A673 (cell line): Measurements from ENCODE around the gene SMYD3. TPM values are rescaled to one million over a fixed set of nuclear protein-coding genes. Genes with fewer than 3 reads are reported as not detected.

ENCODE experiments used
- BruUV-seq: library from RNA; stranded (reverse); fragments of 400-500 nt; replicated peaks from 2 replicates; lab custom pipeline; 2021; lab: Mats Ljungman, UMichigan
- CTCF ChIA-PET: fragments of 300-600 bp; sonication (Branson Sonifier 250); formaldehyde crosslinking; loops from one replicate; lab custom pipeline; 2022; ENCODE audit warnings: antibody characterized with exemption; lab: Charles Lee
- POLR2A ChIA-PET: fragments of 300-600 bp; sonication (Branson Sonifier 250); formaldehyde crosslinking; loops from one replicate; lab custom pipeline; 2022; ENCODE audit warnings: antibody characterized with exemption; ENCODE audit not compliant: low non-redundant PET; lab: Charles Lee
- DNase-seq: peaks from one replicate; pipeline ENCODE4 v3.0.0-alpha.2; 2015; ENCODE audit warnings: low spot score
- H3K27ac ChIP-seq: fragments of 200-600 bp; sonication (generic); 2 replicates; pipeline ENCODE4 v1.5.1; 2016; ENCODE audit warnings: mixed run types, low read depth, mild to moderate bottlenecking, mixed read lengths, antibody characterized with exemption, low read length; ENCODE audit not compliant: poor library complexity, severe bottlenecking
- H3K27me3 ChIP-seq: fragments of 200-600 bp; sonication (generic); replicated peaks from 2 replicates; pipeline ENCODE4 v1.6.1; 2017; ENCODE audit warnings: mixed run types, low read depth, mild to moderate bottlenecking, mixed read lengths, antibody characterized with exemption, low read length; ENCODE audit not compliant: insufficient read depth, poor library complexity
- H3K36me3 ChIP-seq: fragments of 200-600 bp; sonication (generic); 2 replicates; pipeline ENCODE4 v1.6.1; 2016; ENCODE audit warnings: mixed run types, mild to moderate bottlenecking, mixed read lengths, antibody characterized with exemption, low read length; ENCODE audit not compliant: insufficient read depth, poor library complexity, severe bottlenecking
- H3K4me1 ChIP-seq: fragments of 200-600 bp; sonication (generic); 2 replicates; pipeline ENCODE4 v1.6.1; 2017; ENCODE audit warnings: mixed run types, mild to moderate bottlenecking, mixed read lengths, antibody characterized with exemption, low read length; ENCODE audit not compliant: insufficient read depth, poor library complexity, severe bottlenecking
- H3K4me3 ChIP-seq: fragments of 200-600 bp; sonication (generic); 2 replicates; pipeline ENCODE4 v1.5.1; 2016; ENCODE audit warnings: low read depth, mixed run types, mild to moderate bottlenecking, mixed read lengths, low read length; ENCODE audit not compliant: poor library complexity, severe bottlenecking
- H3K9me3 ChIP-seq: fragments of 200-600 bp; sonication (generic); 2 replicates; pipeline ENCODE4 v1.6.1; 2016; ENCODE audit warnings: mixed run types, low read depth, mild to moderate bottlenecking, mixed read lengths, antibody characterized with exemption, low read length; ENCODE audit not compliant: poor library complexity, severe bottlenecking
- CTCF ChIP-seq: fragments of 300-800, 200-600 bp; sonication (generic); conservative IDR thresholded peaks from 2 replicates; pipeline ENCODE4 v1.5.1; 2017; ENCODE audit warnings: low read depth, mild to moderate bottlenecking, antibody characterized with exemption, low read length, moderate library complexity, mixed read lengths
- EZH2 ChIP-seq: fragments of 200-600 bp; sonication (generic); IDR thresholded peaks from 2 replicates; pipeline ENCODE4 v1.6.1; 2017; ENCODE audit warnings: borderline replicate concordance, low read depth, mild to moderate bottlenecking, mixed read lengths, antibody characterized with exemption, low read length; ENCODE audit not compliant: poor library complexity, severe bottlenecking
- intact Hi-C: fragments of 100-400 bp; cut with micrococcal nuclease; formaldehyde crosslinking; loops from one replicate; pipeline ENCODE4 v1.10.0; 2022; ENCODE audit not compliant: unreplicated experiment
- total RNA-seq: library from RNA; stranded (reverse); gene quantifications from 2 replicates; pipeline ENCODE4 v1.2.3, GENCODE V29; 2021

Gene SMYD3
- total RNA-seq, 1 experiment from 2014 or later, result 29.0 TPM

- TF ChIP-seq CTCF (no peak), EZH2 (no peak)
- intact Hi-C loops, result no loop called here
- Histone ChIP-seq H3K9me3 (no peaks in the 10 kb centered on the region), H3K4me1 (no peaks in the 10 kb centered on the region), H3K27ac (no peak overlapping the region), H3K4me3 (no peak overlapping the region), H3K27me3 (no peaks in the 10 kb centered on the region), H3K36me3 (no peaks in the 10 kb centered on the region)
- BruUV-seq, result no TSS peak
- CTCF ChIA-PET, result no interaction called here
- DNase-seq, result no peak
- POLR2A ChIA-PET, result no interaction called here
Observed at GRCh38 chr1:246425895-246426294, 81.2 kb downstream of the SMYD3 start.

GRCh38 chr1:246425139-246425794 is 81.8 kb downstream of the SMYD3 start:
- ChIA-PET CTCF (no interaction called here), POLR2A (no interaction called here)
- H3K36me3 ChIP-seq, result no peaks in the 10 kb centered on the region
- DNase-seq, result no peak
- no peak overlapping the region for H3K27ac ChIP-seq
- intact Hi-C loops, result no loop called here
- no peak overlapping the region for H3K4me3 ChIP-seq
- no peaks in the 10 kb centered on the region for H3K27me3 ChIP-seq
- TF ChIP-seq CTCF, result no peak
- TF ChIP-seq EZH2, result no peak
- H3K4me1 ChIP-seq, result no peaks in the 10 kb centered on the region
- no peaks in the 10 kb centered on the region for H3K9me3 ChIP-seq
- no TSS peak for BruUV-seq

- Histone ChIP-seq H3K27me3 (no peaks in the 10 kb centered on the region), H3K9me3 (no peaks in the 10 kb centered on the region), H3K27ac (no peak overlapping the region), H3K4me3 (no peak overlapping the region), H3K4me1 (peaks cover 8% of the 10 kb centered on the region), H3K36me3 (no peaks in the 10 kb centered on the region)
- POLR2A ChIA-PET, result no interaction called here
- no peak for DNase-seq
- CTCF ChIA-PET, result no interaction called here
- no TSS peak for BruUV-seq
- intact Hi-C loops, result no loop called here
- no peak for TF ChIP-seq CTCF
- TF ChIP-seq EZH2, result no peak
Observed at GRCh38 chr1:246420300-246420699, 86.8 kb downstream of the SMYD3 start.
